ENCODE data around the gene OSBPL10.

OSBPL10 gene

GRCh38 chr3:31648286-31648968, 332.6 kb downstream of the OSBPL10 start:
- no peak for DNase-seq

- no peak for DNase-seq
Measured at GRCh38 chr3:31645256-31645655, 335.8 kb downstream of the OSBPL10 start.

GRCh38 chr3:31639828-31640227, 341.2 kb downstream of the OSBPL10 start:
- DNase-seq, result no peak

DNA sequence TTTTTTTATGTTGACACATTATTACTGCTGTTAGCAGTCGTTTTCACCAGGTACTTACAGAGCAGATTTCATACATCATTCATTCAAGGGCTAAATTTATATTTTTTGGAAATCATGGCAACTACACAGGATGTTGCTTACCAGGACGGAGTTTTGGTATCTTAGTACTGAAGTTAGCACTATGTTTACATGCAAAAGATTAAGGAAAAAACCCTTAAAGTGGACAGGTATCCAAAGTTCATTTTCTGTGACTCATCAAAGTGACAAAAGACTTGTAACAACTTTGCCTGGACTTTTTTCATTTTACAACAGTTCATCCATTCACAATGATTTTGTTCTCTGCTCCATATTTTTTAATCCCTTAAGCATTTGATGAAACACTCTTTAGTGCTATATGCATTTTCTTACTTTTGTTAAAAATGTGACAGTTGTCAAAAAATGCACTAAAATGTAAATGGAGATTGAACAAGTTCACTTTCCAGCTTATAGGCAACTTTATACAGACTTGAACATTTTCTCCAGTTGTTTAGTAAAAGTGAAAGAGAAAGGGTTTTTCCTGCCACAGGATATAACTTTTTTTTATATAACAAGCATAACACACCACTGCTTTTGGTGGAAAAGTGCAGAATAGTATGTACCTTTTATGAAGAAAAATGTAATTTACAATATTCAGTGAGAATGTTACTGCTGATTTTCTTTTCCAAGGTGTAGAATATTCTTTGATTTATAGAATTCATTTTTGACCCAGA, 344.2 kb downstream of the OSBPL10 start:
- DNase-seq, result no peak

- DNase-seq, result no peak
Measured at GRCh38 chr3:31636049-31636448, 345.0 kb downstream of the OSBPL10 start.

DNA sequence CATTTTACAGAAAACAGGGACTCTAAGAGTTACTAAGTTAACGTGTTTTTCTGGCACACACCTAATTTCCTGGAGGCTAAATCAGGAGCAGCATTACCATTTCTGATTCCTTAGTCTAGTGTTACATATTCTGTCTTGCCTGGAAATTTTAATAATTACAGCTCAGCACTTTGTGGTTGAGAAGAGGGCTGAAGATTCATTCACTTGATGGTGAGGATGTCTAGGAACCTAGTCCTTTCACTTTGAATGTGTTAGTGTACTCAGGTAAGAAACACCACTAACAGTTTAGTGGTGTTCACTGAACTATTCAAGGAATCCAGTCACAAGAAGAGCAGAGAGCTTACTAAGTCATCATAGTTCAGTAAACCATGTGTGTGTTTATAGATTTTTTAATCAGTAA, 345.5 kb downstream of the OSBPL10 start:
- no peak for DNase-seq

GRCh38 chr3:31634476-31634875, 346.6 kb downstream of the OSBPL10 start:
- DNase-seq, result no peak

DNA sequence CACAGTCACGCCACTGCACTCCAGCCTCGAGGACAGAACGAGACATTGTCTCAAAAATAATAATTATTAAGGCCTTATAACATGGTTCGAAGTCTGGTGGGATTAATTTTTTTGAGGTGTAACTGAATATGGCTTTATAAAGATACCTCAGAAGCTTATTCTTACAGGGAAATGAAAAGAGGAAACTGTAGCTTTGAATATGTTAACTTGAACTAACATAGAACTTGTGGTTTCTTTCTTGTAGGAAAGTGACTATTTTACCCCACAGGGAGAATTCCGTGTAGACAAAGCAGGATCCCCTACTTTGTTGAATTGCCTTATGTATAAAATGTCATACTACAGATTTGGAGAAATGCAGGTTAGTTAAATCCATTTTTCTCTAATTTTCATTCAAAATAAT, 352.0 kb downstream of the OSBPL10 start:
- DNase-seq, result no peak

DNA sequence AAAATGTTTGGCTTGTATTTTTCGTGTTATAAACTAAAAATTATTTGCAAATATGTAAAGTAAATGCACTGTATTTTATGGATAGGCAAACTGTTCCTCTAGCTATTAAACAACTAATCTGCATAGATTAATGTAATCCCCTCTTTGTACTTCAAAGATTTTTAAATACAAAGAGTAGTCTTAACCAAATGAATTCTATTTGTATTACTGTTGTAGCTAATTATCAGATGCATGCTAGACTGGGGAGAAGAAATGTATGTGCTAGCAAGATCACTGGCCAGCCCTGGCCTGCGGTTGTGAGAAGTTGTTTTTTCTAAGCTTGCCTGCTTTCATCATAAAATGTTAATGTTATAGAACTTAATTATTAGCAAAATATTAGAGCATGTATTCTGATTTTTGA, 355.7 kb downstream of the OSBPL10 start:
- no peak for DNase-seq

DNA sequence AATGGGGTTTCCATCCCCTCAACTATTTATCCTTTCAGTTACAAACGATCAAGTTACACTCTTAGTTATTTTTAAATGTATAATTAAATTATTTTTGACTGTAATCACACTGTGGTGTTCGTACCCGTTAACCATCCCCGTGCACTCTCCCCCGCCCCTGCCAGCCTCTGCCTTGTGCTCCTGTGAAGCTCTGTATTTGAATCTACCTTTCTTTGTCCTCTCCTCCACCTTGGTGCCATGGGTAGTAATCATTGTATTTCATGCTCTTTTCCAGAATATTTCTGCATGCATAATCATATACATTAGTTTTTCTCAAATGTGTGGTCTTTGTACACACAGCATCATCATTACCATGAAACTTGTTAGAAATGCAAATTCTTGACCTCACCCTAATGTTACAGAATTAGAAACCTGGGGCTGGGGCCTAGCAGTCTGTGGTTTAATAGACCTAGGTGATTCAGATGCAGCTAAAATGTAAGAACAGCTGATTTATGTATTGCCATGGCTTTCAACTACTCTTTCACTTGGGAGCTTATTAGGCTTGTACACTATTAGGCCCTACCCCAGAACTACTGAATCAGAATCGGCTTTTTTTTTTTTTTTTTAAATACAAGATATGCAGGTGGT, 356.9 kb downstream of the OSBPL10 start:
- DNase-seq, result no peak

- DNase-seq, result no peak
Measured at GRCh38 chr3:31622636-31623288, 358.3 kb downstream of the OSBPL10 start.

DNA sequence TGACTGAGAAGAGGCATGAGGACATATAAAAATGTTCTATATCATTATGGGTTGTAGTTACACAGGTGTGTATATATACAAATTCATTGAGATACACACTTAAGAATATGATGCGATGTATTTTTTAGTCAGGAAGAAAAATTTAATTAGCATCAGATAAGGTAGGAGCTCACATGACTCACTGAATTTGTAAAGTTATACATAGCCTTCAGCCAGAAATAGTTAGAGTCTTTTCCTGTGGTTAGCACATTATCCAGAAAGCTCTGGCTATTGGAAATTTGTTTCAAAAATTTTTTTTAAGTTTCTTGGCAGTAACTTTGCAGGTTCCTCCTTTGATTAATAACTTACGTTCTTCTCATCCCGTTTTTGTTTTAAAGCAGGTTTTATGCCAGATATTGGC, 359.7 kb downstream of the OSBPL10 start:
- no peak for DNase-seq

DNA sequence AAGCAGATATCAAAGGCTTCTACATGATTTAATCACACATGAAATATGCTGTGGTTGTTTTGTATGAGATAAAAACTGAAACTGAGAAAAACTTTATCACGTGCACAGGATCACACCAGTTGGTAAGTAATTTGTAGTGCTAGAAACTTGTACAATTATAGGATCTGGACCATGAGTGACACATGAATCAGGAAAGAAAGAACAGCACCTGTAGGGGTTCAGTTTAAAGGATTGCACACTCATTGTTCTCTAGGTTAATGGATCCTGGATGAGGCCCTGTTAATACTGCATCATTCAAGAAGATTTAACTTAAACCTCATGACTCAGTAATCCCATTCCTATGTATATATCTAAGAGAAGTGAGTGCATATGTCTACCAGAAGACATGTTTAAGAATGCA, 360.4 kb downstream of the OSBPL10 start:
- DNase-seq, result no peak

- DNase-seq, result no peak
Measured at GRCh38 chr3:31616711-31617110, 364.4 kb downstream of the OSBPL10 start.

DNA sequence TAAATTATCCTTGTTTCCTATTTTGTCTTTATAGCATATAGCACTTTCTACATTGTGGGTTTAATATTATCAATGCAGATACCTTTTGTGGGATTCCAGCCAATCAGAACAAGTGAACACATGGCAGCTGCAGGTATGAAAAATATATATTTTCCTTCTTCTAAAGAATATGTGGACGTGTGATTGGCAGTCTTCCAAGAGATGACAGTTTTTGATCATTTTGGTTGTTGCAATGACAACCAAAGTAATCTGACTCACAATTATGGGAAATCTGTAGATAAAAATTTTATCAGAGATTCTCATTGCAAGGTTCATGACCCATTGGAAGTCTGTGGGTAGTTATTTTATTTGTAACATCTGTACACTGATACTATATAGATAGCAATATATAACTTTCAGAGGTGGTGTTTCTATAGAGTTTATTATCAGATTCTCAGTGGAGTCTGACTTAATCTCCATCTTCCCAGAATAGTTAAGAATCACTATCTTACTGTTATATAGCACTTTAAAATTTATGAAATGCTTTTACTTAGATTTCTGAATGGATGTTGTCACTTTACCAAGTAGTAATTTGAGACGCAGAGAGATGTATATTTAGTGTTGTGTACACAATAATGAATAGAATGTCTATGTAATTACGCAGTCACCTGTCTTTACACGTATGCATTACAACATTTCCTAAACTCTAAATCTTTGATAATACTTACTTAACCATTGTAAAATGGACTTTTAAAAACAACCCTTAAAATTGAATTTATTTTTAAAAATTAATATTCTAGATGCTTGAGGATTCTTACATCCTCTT, 365.8 kb downstream of the OSBPL10 start:
- no peak for DNase-seq

- DNase-seq, result no peak
Measured at GRCh38 chr3:31614162-31614921, 366.7 kb downstream of the OSBPL10 start.

DNA sequence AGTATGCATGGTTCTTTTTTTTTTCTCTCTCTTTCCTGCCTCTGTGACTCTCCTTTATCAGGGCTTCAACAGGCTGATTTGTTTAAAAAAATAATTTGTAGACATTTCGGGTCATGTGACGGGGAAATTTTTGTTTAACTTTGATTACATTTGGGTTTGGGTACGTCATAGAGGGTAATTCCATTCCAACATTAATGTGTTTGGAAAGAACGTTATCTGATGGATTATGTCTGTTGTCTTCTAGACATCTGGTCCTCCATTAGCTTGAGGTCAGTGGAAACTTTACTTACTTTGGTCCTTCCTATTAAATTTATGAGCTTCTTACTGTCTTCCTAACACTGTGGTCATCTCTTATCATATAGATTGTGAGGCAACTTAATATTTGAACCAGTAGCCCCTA, 367.4 kb downstream of the OSBPL10 start:
- no peak for DNase-seq

- DNase-seq, result no peak
Measured at GRCh38 chr3:31613177-31613576, 367.9 kb downstream of the OSBPL10 start.

Measured in NCI-H1694 (cell line).